Activated CD4-positive, CD25-positive, alpha-beta regulatory T cell (primary cell): Measurements from ENCODE around the gene XIRP1.
"Not testable (repeated sequence)": the region's sequence is repeated elsewhere in the genome, so short reads cannot be mapped to it uniquely, and the experiment has no call there.

Experiments
- DNase-seq, 4 experiments: peaks; one replicate each; lab custom pipeline; 2025; lab: John Stamatoyannopoulos, UW

XIRP1 gene

GRCh38 chr3:39192490-39193092 lies at the start of gene XIRP1:
TSS of gene XIRP1 (minus strand) at chr3:39192595. CDS start at chr3:39189445, 3,150 bp downstream.
- no peak for DNase-seq

- no peak for DNase-seq
Observed at GRCh38 chr3:39241561-39241960, 49.2 kb upstream of the XIRP1 start.

- no peak for DNase-seq
Observed at GRCh38 chr3:39237027-39237426, 44.6 kb upstream of the XIRP1 start.

GRCh38 chr3:39234651-39235050 lies 42.3 kb upstream of the XIRP1 start:
- DNase-seq: no peak

- no peak for DNase-seq
Observed at GRCh38 chr3:39232859-39233258, 40.5 kb upstream of the XIRP1 start.

GRCh38 chr3:39230453-39230852 lies 38.1 kb upstream of the XIRP1 start:
- no peak for DNase-seq

GRCh38 chr3:39228496-39228895 lies 36.1 kb upstream of the XIRP1 start:
- DNase-seq: no peak

GRCh38 chr3:39227596-39227995 lies 35.2 kb upstream of the XIRP1 start:
- DNase-seq: not testable (repeated sequence)

- no peak for DNase-seq
Observed at GRCh38 chr3:39226106-39226741, 33.8 kb upstream of the XIRP1 start.

GRCh38 chr3:39224288-39224687 lies 31.9 kb upstream of the XIRP1 start:
- DNase-seq: no peak

- DNase-seq: no peak
Observed at GRCh38 chr3:39222939-39223338, 30.5 kb upstream of the XIRP1 start.

GRCh38 chr3:39222462-39222861 lies 30.1 kb upstream of the XIRP1 start:
- no peak for DNase-seq

GRCh38 chr3:39221141-39221530 lies 28.7 kb upstream of the XIRP1 start:
- DNase-seq: no peak

- DNase-seq: no peak
Observed at GRCh38 chr3:39220407-39221140, 28.2 kb upstream of the XIRP1 start.

GRCh38 chr3:39219702-39220101 lies 27.3 kb upstream of the XIRP1 start:
- no peak for DNase-seq

- no peak for DNase-seq
Observed at GRCh38 chr3:39216176-39216790, 23.9 kb upstream of the XIRP1 start.

GRCh38 chr3:39213613-39214012 lies 21.2 kb upstream of the XIRP1 start:
- DNase-seq: no peak

GRCh38 chr3:39212665-39213064 lies 20.3 kb upstream of the XIRP1 start:
- DNase-seq: no peak

GRCh38 chr3:39211332-39212130 lies 19.1 kb upstream of the XIRP1 start:
- DNase-seq: no peak

GRCh38 chr3:39210078-39210477 lies 17.7 kb upstream of the XIRP1 start:
- no peak for DNase-seq

- no peak for DNase-seq
Observed at GRCh38 chr3:39209329-39209970, 17.1 kb upstream of the XIRP1 start.
